Fibroblast of pulmonary artery (primary cell): Measurements from ENCODE around the gene NUB1.

Experiments
- DNase-seq: peaks from one replicate; pipeline ENCODE4 v3.0.0-alpha.2; 2010; ENCODE audit warnings: low read depth
- H3K4me3 ChIP-seq: replicated peaks from 2 replicates; pipeline ENCODE4 v1.5.1; 2011; ENCODE audit warnings: low read depth, mild to moderate bottlenecking, control low read depth, low read length, moderate library complexity
- TF ChIP-seq, protein P1 (sequence below): IDR thresholded peaks from 2 replicates; pipeline ENCODE4 v1.5.1; 2011; ENCODE audit warnings: mild to moderate bottlenecking, control low read depth, low read length, inconsistent platforms; ENCODE audit errors: missing control alignments

The NUB1 gene

DNA sequence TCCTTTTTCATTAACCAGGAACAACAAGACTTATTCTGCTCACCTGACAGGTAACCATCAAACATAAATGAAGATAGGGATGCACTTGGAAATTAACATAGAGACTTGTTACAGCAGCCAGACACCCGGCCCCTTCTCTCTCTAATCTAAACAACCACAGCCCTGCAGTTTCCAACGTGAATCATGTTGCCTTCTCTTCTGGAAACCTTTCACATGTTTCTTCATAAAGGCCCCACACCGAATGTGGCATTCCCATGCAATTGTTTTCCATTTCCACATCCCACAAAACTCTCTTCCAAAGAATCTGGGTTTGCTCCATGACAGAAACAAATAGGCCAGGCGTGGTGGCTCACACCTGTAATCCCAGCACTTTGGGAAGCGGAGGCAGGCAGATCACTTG lies 83.2 kb downstream of the NUB1 start:
- H3K4me3 ChIP-seq: no peak overlapping the region
- DNase-seq: no peak
- TF ChIP-seq, protein P1, sequence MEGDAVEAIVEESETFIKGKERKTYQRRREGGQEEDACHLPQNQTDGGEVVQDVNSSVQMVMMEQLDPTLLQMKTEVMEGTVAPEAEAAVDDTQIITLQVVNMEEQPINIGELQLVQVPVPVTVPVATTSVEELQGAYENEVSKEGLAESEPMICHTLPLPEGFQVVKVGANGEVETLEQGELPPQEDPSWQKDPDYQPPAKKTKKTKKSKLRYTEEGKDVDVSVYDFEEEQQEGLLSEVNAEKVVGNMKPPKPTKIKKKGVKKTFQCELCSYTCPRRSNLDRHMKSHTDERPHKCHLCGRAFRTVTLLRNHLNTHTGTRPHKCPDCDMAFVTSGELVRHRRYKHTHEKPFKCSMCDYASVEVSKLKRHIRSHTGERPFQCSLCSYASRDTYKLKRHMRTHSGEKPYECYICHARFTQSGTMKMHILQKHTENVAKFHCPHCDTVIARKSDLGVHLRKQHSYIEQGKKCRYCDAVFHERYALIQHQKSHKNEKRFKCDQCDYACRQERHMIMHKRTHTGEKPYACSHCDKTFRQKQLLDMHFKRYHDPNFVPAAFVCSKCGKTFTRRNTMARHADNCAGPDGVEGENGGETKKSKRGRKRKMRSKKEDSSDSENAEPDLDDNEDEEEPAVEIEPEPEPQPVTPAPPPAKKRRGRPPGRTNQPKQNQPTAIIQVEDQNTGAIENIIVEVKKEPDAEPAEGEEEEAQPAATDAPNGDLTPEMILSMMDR: no peak

DNA sequence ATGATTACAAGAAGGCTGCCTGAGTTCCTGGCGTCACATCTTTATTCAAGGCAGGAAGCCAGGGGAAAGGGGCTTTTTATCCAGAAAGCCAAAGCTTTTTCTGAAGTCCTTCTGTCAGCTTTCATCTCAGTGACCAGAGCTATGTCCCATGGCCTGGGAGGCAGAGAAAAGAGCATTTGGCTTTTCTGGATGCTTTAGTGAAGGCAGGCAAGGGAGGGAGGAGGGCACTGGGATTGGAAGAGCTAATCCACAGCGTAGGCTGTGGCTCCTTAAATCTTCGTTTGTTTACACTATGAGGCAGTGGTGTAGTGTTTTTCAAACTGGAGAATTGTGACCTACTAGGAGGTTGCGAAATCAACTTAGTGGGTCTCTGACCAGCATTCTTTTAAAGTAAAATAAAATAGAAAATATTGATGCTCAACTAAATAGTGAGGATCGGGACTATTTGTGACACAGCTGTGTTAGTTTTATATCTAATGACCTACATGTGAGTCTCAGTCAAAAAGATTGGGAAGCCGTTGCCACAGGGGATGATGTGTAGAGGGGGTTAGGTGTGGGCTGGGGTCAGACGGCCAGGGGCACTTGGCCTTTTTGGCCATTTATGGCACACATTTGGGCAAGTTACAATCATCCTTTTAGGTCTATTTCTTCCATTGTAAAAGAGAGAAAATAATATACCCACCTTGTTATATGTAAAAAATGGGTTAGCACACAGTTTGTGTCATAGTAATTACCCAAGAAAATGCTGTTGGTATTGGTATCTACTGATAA lies 84.2 kb downstream of the NUB1 start:
- TF ChIP-seq, protein P1: no peak
- no peak overlapping the region for H3K4me3 ChIP-seq
- DNase-seq: peak; percentile 80

DNA sequence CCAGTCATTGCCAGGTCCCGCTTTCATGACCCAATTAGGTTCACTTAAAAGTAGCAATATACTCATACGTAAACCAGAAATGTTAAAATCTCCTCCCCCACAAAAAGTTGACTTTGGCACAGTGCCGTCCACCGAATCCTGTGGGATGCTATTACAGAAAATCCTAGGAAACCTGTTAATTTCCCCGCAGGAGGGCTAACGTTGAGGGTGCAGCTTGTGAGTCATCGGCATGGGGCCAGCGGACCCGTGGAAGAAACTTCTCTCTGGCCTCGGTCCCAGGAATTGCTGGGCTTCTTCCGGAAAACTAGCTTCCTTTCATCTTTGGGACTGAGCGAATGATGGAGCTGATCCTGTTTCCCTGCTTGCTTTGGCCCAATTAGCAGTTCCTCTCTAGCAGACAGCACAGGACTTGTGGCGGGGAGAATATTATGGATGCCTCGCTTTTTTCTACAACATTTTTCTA lies 84.9 kb downstream of the NUB1 start:
- peak; percentile 96 for DNase-seq
- no peak overlapping the region for H3K4me3 ChIP-seq
- TF ChIP-seq, protein P1: no peak

DNA sequence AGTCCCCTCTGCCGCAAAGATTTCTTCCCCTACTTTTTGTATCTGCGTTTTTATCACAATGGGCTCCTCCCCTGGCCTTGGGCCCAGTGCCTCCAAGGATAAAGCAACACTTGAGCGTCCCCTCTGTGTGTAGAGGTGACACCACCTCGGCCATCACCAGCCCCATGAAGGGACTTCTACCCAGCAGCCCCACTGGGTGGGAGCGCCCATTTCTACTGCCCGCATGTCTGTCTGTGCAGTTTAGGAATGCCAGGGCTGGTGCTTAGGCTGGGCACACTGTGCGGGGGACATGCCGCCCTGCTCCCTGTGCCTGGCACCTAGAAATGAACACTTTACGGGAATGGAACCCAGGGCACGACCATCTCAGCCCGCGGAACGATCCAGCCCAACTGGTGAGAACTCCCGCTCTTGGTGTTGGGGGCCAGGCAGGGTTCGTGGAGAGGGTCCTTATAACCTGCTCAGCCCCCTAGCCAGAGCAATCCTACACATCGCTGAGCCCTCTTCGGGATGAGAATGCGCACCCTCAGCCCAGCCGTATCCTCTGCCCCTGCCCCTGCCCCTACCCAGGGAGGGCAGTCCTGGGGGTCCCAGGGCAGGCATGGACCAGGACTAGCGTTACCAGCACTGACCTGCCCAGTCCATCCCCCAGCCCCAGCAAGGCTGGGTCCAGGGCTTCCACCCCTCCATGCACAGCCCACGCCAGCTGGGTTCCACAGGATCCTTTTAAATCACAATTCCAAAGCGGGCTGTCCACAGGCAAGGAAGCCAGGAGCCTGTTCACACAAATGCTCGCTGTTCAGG lies 85.5 kb downstream of the NUB1 start:
- TF ChIP-seq, protein P1: no peak
- DNase-seq: no peak
- H3K4me3 ChIP-seq: no peak overlapping the region

DNA sequence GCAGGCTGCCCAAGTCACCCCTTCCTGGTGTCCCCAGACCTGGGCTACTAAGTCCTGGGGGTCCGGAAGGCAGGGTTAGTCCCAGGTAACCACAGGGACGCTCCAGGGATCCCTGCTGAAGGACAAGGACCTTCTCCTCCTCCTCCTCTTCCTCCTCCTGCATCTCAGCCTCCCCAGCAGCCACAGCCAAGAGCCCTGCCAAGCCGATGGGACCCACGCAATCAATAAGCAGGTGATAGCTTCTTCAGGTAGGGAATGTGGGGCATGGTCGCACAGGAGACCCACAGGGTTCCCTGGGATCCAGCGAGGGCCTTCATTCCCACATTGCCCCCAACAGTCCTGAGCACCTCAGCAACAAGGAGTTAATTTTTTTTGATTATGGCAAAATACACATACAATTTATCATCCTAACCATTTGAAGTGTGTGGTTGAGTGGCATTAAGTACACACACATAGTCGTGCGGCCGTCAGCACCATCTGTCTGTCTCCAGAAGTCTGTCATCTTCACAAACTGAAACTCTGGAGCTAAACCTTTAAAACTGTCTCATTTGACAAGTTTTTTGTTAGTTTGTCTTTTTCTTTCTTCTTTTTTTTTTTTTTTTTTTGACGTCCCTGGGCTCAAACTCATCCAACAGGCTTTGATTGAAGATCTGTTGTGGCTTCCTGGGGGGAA lies 86.2 kb downstream of the NUB1 start:
- TF ChIP-seq, protein P1: no peak
- DNase-seq: no peak
- no peak overlapping the region for H3K4me3 ChIP-seq
